Measurements from ENCODE around the gene EMD.
A peak's percentile ranks its signal among the peaks of the same experiment; 100 is the strongest.
"Not testable (repeated sequence)": the region's sequence is repeated elsewhere in the genome, so short reads cannot be mapped to it uniquely, and the experiment has no call there.

The EMD gene

DNA sequence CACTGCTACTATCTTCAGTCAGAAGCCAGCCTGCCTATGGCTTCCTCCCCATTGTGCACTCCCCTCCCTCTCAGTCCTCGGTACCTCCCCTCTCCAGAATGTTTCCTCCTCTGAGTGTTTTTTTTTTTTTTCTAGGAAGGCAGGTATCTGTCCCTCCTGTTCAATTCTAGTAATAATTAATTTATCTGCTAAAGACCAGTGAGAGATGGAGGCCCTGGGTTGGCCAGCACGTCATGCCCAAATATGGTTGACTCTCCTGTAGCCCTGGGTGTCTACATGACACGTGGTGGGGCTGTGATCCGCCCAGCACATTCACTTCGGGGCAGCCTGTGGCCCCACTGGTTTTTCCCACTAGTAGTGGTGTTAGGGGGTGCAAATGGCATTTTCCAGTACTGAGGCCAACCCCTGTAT is 6.5 kb upstream of the EMD start:
- no peak for DNase-seq

DNA sequence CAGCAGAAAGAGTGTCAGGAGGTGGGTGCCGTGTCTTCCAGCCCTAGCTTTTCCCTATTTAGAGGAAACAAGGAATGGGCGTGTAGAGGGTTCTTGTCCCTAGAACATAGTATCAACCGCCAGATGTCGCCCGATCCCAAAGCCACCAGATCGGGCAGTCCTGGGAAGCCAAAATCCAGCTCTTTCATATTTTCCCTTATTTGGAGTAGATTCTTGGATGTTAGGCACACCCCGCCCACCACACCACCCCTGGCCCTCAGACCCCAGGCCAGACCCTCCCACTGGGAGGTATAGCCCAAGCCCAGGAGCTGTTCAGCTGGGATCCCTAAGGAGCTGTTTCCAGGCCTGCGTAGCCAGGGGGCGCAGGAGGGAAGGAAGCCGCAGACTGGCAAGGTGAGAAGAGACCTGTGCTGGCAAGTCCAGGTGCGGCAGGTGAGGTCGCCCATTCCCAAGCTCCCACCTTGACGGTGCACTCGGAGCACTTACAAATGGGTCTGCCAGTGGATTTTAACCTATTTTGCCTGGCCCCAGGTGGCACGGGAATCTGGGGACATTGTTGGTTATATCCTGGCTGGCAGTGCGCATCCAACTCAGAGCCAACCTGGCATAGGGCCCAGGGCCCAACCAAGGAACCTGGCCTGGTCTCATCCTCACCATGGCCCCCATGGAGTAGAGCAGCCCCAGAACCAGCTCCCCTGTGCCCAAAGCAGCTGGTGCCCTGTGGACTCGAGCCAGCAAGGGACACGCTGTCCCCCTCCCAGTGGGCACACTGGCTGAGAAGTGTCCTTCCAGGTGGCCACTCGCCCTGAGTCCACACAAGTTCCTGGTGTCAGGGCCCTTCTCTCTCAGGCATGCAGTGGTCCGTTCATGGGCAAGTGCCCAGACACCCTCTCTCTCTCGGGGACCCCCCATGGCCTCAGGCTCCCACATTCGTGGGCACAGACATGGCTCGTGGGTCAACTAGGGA is 5.5 kb upstream of the EMD start:
- no peak for DNase-seq

DNA sequence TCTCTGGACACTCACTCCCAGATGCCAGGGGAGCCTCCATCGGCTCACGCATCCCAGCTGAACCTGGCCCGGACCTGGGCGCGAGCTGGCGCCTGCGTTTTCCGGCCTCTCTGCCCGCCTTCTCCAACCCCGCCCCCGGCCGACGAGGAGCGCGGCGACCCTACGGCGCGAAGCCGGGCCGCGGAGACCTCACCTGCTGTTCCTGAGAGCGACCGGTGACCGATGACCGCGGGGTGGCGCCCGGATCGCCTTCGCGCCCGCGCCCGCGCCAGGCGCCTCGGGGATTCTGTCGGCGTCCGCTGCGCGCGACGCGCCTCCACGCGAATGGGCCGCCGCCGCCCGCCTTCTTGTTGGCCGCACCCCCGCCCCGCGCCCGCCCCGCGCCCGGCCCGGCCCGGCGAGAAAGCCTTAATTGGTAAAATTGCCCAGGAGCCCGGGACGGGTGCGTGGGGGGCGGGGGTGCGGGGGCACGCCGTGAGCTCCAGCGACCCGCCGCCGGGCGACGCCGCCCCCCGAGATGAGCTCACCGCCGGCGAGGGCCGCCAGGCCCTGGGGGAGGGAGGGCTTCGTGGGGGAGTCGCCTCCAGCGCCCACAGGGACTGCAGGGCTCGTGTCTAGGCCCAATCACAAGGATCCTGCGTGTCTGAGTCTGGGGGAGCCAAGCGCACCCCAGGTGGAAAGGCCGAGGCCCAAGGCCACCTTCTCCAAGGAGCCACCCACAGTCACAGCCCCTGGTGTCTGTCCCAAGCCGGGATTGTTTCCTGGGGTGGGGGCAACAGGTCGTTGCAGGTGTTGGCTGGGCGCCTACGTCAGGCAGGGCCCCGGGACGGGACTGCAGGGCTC is 4.6 kb upstream of the EMD start, which contains the start of gene FLNA:
Gene FLNA (minus strand): TSS at position 322 of the 843 bp plus-strand sequence. CDS start 3,389 bp downstream, outside the sequence.
- peak in 1 of 2 donors; percentile 34 for DNase-seq

DNA sequence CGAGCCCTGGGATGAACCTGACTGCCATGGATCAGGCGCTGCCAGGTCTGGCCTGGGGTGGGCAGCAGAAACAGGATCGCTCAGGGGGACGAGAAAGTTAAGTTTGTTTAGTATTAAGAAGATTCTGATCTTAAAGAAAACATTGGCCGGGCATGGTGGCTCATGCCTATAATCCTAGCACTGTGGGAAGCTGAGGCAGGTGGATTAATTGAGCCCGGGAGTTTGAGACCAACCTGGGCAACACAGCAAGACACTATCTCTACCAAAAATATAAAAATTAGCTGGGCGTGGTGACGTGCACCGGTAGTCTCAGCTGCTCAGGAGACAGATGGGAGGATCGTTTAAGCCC is 4.0 kb upstream of the EMD start:
- no peak for DNase-seq

DNA sequence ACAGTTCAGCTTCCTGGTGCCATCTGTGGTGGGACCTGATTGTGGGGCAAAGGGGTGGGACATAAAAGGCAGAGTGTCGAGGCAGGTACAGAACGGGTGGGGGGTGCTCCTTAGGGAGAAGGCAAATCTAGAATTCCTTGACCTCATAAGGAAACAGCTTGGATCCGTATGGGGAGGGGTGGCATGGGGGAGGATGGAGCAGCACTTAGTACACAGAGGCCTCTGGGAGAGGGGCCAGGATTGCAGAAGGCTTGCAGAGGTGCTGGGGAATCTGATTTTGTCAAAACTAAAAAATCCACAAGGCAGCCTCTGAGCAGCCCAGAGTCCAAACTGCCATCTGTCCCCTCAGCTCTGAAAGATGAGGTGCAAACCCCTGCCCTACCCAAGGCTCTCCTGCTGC is 2.3 kb upstream of the EMD start:
- DNase-seq: no peak

DNA sequence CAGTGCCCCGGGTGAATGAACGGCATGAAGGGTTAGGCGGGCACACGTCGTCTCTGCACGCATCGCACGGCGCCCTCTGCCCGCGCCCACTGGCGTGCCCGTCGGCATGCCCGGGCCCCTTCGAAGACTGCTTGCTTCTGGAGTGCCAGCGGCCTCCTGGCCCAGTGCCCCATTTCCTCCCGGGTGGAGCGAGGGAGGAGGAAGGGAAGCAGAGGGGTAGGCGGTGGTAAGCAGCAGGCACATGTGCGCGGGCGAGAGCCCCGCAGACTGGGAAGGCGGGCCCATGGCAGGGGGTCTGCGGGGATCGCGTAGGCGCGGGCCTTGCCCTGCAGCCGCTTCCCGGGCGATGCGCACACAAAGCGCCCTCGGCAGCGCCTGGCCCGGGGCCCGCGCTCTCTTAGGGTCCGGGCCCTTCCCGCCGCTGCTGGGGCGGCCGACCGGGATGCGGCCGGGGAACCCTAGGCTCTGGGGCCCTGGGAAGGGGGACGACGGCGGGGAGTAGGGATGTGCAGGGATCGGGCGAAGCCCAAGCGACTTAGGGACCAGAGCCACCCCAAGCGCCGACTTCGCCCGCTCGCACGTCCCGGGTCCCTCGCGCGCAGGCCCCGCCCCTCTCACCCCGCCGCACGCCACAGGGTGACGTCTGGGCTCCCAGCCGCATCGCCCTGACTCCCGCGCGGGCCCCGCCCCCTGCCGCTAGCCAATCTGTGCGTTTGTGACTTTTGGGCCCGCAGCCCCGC is 866 bp upstream of the EMD start:
- DNase-seq: peak in 1 of 2 donors; percentile 32

DNA sequence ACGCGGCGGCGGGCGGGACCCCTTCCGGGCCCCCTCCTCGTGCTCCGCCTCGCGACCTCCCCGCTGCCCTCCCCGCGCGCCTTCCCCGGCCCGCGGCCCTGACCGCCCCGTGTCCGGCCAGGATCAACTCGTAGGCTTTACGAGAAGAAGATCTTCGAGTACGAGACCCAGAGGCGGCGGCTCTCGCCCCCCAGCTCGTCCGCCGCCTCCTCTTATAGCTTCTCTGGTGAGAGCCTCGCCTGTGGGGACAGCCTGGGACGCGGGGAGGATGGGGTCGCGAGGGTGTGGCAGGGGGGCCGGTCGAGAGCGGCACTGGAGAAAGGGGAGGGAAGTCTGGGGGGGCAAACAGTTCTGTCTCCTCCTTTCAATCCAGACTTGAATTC is 465 bp downstream of the EMD start:
- no peak for DNase-seq

DNA sequence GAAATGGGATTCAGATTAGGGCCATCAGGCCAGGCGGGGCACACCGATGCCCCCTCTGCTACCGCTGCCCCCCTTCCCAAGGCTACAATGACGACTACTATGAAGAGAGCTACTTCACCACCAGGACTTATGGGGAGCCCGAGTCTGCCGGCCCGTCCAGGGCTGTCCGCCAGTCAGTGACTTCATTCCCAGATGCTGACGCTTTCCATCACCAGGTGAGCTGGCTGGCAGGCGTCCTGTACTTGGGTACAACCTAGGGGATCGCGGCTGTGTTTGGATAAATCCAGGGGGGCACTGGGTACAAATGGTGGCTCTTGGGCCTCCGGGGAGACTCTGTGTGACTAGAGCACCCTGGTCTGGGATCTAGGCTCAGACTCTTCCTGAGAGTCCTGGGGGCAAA is 1.1 kb downstream of the EMD start:
- DNase-seq: no peak

DNA sequence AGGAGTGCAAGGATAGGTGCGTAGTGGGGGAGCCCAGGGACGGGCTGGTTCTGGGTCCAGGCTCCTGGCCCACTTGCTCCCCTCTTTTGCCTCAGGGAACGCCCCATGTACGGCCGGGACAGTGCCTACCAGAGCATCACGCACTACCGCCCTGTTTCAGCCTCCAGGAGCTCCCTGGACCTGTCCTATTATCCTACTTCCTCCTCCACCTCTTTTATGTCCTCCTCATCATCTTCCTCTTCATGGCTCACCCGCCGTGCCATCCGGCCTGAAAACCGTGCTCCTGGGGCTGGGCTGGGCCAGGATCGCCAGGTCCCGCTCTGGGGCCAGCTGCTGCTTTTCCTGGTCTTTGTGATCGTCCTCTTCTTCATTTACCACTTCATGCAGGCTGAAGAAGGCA is 1.7 kb downstream of the EMD start:
- no peak for DNase-seq

DNA sequence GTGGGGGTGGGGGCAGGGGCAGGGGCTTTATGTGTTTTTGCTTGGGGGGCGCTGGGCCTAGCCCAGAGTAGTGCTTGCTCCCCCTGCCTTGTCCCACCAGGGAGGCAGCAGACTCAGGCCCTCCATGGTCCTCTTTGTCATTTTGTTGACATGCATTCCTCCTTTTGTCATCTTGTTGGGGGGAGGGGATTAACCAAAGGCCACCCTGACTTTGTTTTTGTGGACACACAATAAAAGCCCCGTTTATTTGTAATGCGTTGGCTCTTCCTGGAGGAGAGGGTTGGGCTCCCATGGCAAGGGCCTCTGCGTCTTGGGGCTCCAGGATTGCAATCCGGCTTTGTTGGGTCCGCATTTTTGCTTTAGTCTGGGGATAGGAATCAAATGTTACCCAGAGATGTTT is 2.2 kb downstream of the EMD start:
- no peak for DNase-seq

DNA sequence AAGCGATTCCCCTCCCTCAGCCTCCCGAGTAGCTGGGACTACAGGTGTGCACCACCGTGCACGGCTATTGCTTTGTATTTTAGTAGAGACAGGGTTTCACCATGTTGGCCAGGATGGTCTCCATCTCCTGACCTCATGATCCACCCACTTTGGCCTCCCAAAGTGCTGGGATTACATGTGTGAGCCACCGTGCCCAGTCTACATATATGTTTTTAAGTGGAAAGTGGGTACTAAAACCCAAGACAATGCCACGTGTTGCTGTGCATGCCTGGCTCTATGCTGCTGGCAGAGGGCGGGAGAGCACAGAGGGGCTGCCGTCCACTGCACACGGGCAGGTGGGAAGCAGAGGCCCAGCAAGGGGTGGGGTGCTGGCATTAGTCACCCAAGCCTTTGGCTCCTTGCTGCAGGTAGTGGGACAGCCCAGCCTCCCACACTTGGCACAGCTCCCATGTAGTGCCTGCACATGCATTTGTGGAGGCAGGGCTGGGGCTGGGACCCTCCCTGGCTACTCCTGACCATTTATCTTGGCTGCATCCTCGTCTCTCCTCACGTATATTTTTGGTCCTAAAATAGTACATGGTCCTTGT is 3.5 kb downstream of the EMD start:
- no peak for DNase-seq

DNA sequence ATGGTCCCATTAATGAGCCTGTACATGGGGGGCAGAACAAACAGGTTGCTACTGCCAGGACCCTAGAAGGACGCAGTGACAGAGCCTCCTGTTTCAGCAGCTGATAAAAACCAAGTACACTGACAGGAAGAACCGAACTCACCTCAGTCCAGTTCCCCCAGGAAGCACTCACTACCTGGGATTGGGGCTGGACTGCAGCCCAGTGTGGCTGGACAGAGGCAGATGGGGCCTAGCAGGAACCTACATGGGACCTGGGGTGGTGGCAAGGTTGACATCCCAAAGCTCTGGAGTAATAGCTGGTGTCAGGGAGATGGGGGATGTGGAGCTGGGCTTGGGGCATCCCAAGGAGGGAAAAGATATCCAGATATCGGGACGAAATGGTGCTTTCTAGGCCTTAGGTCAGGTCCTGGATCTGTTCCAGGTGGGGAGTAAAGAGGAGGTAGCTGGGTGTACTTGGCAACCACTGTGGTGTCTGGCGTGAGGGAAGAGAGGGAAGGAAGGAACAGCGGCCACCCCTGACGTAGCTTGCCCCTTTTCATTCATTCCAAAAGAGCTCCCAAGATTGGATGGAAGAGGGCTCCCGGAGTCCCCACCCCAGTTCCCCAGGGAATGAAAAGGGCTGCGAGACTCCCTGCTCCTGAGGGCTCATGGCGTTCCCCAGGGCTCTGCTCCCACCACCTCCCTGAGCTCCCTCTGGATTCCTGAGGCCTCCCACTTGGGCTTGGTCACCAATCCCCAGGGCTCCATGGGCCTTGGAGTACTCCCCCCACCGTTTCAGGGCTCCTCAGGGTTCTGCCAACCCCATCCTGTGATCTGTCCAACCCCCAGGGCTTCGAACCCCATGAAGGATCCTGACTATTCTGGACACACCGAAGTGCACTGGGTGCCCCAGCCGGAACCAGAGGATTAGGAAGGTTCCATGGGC is 4.5 kb downstream of the EMD start:
- no peak for DNase-seq

DNA sequence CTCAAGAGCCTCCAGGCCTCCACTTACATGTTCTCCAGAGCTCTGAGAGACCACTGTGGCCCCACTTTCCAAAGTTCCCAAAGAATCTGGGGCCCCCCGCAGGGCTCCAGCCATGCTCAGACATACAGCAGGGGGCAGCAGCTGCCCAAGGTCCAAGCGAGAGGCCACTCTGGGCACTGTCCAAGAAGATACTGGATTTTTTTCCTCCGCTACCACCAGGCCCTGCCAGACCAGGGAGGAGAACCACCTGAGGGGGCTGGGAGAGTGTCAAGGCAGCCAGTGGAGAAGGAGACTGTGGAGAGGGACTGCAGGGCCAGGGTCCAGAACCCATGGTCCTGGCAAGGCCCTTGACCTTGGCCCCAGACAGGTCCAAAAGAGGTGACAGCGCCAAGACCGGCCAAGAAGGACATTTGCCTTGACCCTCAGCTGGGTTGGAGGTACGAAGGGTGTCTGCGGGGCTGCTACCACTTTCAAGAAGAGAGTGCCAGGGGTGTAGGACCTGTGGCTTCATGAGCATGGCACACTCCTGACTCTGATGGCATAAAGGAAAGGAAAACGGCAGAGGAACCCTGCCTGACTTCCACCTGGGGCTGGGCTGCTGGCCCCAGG is 5.3 kb downstream of the EMD start:
- DNase-seq: no peak

DNA sequence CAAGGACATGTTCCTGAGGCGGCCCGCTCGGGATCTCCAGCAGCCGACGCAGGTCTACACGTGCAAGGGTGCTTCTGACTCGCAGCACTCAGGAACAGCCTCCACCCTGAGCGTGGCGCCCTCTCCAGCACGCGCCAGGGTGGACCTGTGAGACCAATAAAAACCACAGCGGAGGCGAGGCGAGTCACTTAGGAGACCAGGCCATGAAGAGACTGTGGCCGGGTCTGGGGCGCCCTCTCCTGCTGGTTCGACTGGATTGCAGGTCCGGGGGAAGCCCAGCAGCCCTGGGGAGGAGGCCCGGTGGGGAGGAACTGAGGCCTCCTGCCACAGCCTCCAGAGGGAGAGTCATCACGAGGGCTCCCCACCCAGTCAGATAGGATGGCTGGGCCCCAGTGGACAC is 9.0 kb downstream of the EMD start:
- DNase-seq: not testable (repeated sequence)

DNA sequence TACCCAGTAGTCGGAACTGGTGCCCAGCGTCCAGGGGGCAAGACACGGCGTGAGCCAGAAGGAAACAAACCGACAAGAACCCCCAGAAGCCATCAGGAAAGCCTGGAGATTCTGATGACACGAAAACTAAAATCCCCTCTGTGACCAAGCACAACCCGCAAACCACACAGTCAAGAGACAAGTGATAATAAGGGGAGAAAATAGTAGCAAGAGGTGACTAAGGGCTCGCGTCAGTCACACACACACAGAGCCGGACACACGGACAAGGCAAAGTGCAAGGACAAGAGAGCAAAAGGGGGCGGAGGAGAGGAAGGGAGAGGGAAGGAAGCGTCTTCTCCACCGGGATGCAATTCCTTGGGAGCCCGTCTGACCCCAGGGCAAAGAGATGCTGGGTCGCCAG is 9.6 kb downstream of the EMD start:
- not testable (repeated sequence) for DNase-seq

DNA sequence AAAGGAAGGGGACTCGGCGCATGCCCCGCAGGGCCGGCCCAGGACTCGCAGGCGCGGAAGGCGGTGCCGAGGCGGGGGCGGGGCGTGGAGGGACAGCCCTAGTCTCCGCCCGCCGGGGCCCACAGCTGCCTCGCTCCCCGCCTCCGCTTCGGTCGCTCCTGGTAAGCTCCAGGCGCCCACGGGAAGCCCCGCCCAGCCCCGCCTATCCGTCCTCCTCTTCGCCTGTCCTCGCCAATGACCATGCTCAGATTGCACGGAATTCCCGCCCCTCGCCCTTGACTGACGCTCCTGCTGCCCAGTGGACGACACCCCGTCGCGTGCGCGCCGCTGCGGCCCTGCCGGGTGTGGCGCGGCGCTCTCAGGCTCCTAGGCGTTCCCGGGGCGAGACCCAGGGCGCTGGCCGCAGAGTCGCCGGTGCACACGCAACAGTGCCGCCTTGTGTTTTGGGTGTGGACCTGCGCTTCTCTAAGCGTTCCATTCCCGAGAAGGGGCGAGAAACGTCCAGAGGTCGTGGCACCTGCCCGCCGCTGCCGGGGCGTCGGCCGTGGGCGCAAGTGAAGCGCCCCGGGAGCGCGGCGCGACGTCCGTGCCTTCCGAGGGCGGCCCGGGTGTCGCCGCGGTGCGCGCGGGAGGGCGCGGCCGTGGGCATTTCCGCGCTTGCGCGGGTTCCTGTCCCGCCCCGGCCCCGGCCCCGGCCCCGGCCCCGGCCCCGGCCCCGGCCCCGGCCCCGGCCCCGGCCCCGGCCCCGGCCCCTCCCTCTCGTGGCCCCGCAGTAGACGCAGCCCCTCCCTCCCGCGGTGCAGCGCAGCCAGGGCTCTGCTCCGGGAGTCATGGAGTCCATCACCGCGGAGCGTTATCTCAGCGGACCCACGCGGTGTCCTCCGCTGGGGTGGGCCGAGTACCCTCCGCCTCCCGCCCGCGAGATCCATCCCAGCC is 11.0 kb downstream of the EMD start:
- peak in 1 of 2 donors; percentile 29 for DNase-seq

DNA sequence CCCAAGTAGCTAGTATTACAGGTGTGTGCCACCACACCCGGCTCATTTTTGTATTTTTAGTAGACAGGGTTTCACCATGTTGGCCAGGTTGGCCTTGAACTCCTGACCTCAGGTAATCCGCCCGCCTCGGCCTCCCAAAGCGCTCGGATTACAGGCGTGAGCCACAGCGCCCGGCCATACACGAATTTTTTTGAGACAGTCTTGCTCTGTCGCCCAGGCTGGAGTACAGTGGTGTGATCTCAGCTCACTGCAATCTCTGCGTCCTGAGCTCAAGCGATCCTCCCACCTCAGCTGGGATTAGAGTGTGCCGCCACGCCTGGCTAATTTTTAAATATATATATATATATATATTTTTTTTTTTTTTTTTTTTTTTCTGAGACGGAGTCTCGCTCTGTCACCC is 17.3 kb downstream of the EMD start:
- DNase-seq: not testable (repeated sequence)

DNA sequence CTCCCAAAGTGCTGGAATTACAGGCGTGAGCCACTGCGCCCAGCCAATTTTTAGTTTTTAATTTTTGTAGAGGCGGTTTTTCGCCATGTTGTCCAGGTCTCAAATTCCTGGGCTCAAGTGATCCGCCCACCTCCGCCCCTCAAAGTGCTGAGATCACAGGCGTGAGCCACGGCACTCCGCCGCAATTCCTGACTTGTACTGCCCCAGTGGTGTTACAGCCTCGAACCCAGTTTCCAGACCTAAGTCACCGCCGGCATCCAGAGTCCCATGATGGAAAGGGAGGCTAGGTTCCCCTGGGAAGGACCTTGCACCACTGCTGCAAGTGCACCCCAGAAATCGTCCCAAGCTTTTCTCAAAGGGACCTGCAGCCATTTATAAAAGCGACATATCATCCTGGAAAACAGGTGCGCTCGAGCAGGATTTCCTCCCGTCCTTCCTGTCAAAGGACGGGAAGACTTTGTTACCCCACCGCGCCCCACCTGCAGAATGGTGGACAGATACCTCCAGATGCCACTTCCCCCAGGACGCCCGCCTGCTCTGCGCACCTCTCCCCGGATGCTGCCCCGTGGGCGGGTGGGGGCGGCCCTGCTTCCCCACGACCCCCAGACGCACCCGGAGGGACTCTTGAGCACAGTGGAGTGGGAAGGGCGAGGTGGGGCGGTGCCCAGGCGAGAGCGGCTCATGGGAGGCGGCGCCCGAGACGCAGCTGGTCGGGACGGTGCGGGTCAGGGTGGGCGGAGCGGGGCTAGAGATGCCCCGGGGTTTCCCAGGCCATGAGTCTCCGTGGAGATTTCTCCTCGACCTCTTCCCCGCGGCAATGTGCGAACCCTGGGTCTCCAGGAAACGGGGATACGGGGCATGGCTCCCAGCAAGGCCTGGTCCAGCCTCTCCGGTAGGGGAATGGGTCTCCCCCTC is 18.1 kb downstream of the EMD start:
- peak; percentile 50 to 66 for DNase-seq
